Sigmoid colon (tissue), 4 donors: ENCODE data around the gene CCDC85C.

Experiments used
- CTCF ChIP-seq, 4 experiments: fragments of 450-650 bp in 3 of 4; fragments of 200-600 bp in 1 of 4; IDR thresholded peaks; one replicate each; pipeline ENCODE4 v1.5.1; 2016 to 2019; ENCODE audit warnings: antibody characterized with exemption in 4 of 4, mild to moderate bottlenecking in 3 of 4, moderate library complexity in 2 of 4
- EP300 ChIP-seq, 4 donors: sonication (generic); formaldehyde crosslinking; IDR thresholded peaks; one replicate each; pipeline ENCODE4 v1.6.1; 2017; ENCODE audit warnings: antibody characterized with exemption in 4 of 4
- POLR2A ChIP-seq, 2 donors: fragments of 450-650 bp; IDR thresholded peaks; one replicate each; pipeline ENCODE4 v1.6.1; 2016; ENCODE audit warnings: antibody characterized with exemption in 2 of 2, mild to moderate bottlenecking in 2 of 2, moderate library complexity in 2 of 2
- POLR2AphosphoS5 ChIP-seq, 4 donors: sonication (generic); formaldehyde crosslinking; IDR thresholded peaks; one replicate each; pipeline ENCODE4 v1.6.1; 2017; ENCODE audit warnings: antibody characterized with exemption in 4 of 4

- no peak for TF ChIP-seq POLR2AphosphoS5 (IDR thresholded peaks at IDR 0.05)
- TF ChIP-seq POLR2A (IDR thresholded peaks at IDR 0.05) = no peak
- TF ChIP-seq CTCF (IDR thresholded peaks at IDR 0.05) = no peak
- no peak for TF ChIP-seq EP300 (IDR thresholded peaks at IDR 0.05)
Observed at GRCh38 chr14:99497341-99497740, 106.7 kb downstream of the CCDC85C start.
